Measurements from ENCODE around the gene DCPS. TPM values are rescaled to one million over a fixed set of nuclear protein-coding genes. Genes with fewer than 3 reads are reported as not detected.
"Not testable (repeated sequence)": the region's sequence is repeated elsewhere in the genome, so short reads cannot be mapped to it uniquely, and the experiment has no call there.

The DCPS gene
- total and polyA plus RNA-seq, 4 donors, result 10.7 to 26.3 (median 20.4) TPM

- Histone ChIP-seq H3K9ac (ENCODE audit: insufficient read depth in 1 of 2, low read length in 2 of 2) (no peak overlapping the region), H3K36me3 (ENCODE audit: control insufficient read depth in 4 of 4, insufficient read depth in 4 of 4, low read length in 4 of 4) (peaks cover 0 to 19% (median 12%) of the 10 kb centered on the region in 4 donors), H3K27me3 (ENCODE audit: control insufficient read depth in 3 of 3, insufficient read depth in 3 of 3, low read length in 2 of 3) (no peaks in the 10 kb centered on the region), H3K4me3 (no peak overlapping the region), H3K4me1 (ENCODE audit: control insufficient read depth in 5 of 5, insufficient read depth in 5 of 5, low read length in 5 of 5) (peaks cover 8 to 54% (median 26%) of the 10 kb centered on the region in 5 donors), H3K27ac (ENCODE audit: low read depth in 1 of 2, low read length in 1 of 2) (peak overlapping the region; percentile 71 to 86), H3K9me3 (ENCODE audit: control insufficient read depth in 4 of 4, insufficient read depth in 3 of 4, low read length in 3 of 4) (no peaks in the 10 kb centered on the region)
- no peak for TF ChIP-seq CTCF (IDR thresholded peaks at IDR 0.05; ENCODE audit: control extremely low read depth, extremely low read depth)
- WGBS, 2 donors, result 43 to 55% methylated on average over 17 of the region's 17 CpGs
- no peak for DNase-seq
- peak; percentile 38 for ATAC-seq (ENCODE audit: insufficient read depth, low FRiP score)
Observed at GRCh38 chr11:126345759-126346585, 42.1 kb downstream of the DCPS start.

GRCh38 chr11:126346586-126346940 is 42.7 kb downstream of the DCPS start:
- no peak for TF ChIP-seq CTCF (IDR thresholded peaks at IDR 0.05; ENCODE audit: control extremely low read depth, extremely low read depth)
- peaks cover 0 to 17% (median 11%) of the 10 kb centered on the region in 4 donors for H3K36me3 ChIP-seq (ENCODE audit: control insufficient read depth in 4 of 4, insufficient read depth in 4 of 4, low read length in 4 of 4)
- no peak overlapping the region for H3K9ac ChIP-seq (ENCODE audit: insufficient read depth in 1 of 2, low read length in 2 of 2)
- 90 to 98% methylated on average over 1 of the region's 1 CpG for WGBS, 2 donors
- H3K4me1 ChIP-seq (ENCODE audit: control insufficient read depth in 5 of 5, insufficient read depth in 5 of 5, low read length in 5 of 5), result peaks cover 8 to 54% (median 29%) of the 10 kb centered on the region in 5 donors
- H3K4me3 ChIP-seq, result no peak overlapping the region
- H3K27me3 ChIP-seq (ENCODE audit: control insufficient read depth in 3 of 3, insufficient read depth in 3 of 3, low read length in 2 of 3), result no peaks in the 10 kb centered on the region
- H3K9me3 ChIP-seq (ENCODE audit: control insufficient read depth in 4 of 4, insufficient read depth in 3 of 4, low read length in 3 of 4), result no peaks in the 10 kb centered on the region
- H3K27ac ChIP-seq (ENCODE audit: low read depth in 1 of 2, low read length in 1 of 2), result peak overlapping the region; percentile 71 to 86
- DNase-seq (no peak), ATAC-seq (ENCODE audit: insufficient read depth, low FRiP score) (no peak)

GRCh38 chr11:126346946-126347345 is 43.1 kb downstream of the DCPS start:
- not testable (repeated sequence) for H3K27me3 ChIP-seq (ENCODE audit: control insufficient read depth in 3 of 3, insufficient read depth in 3 of 3, low read length in 2 of 3); ATAC-seq (ENCODE audit: insufficient read depth, low FRiP score); H3K4me3 ChIP-seq; DNase-seq; H3K9me3 ChIP-seq (ENCODE audit: control insufficient read depth in 4 of 4, insufficient read depth in 3 of 4, low read length in 3 of 4); H3K9ac ChIP-seq (ENCODE audit: insufficient read depth in 1 of 2, low read length in 2 of 2)
- 88% methylated on average over 7 of the region's 7 CpGs for WGBS, 2 donors
- peaks cover 0 to 15% (median 11%) of the 10 kb centered on the region in 4 donors for H3K36me3 ChIP-seq (ENCODE audit: control insufficient read depth in 4 of 4, insufficient read depth in 4 of 4, low read length in 4 of 4)
- H3K4me1 ChIP-seq (ENCODE audit: control insufficient read depth in 5 of 5, insufficient read depth in 5 of 5, low read length in 5 of 5), result peaks cover 8 to 53% (median 32%) of the 10 kb centered on the region in 5 donors
- peak overlapping the region in 1 of 2 donors; percentile 71 for H3K27ac ChIP-seq (ENCODE audit: low read depth in 1 of 2, low read length in 1 of 2)

GRCh38 chr11:126347751-126348668 is 44.1 kb downstream of the DCPS start:
- WGBS, 2 donors, result 74 to 76% methylated on average over 15 to 17 of the region's 17 CpGs
- ATAC-seq (ENCODE audit: insufficient read depth, low FRiP score) (no peak), DNase-seq (peak in 2 of 3 donors; percentile 49 to 63)
- no peak for TF ChIP-seq CTCF (IDR thresholded peaks at IDR 0.05; ENCODE audit: control extremely low read depth, extremely low read depth)
- H3K4me1 ChIP-seq (ENCODE audit: control insufficient read depth in 5 of 5, insufficient read depth in 5 of 5, low read length in 5 of 5), result peaks cover 12 to 63% (median 34%) of the 10 kb centered on the region in 5 donors
- no peaks in the 10 kb centered on the region for H3K9me3 ChIP-seq (ENCODE audit: control insufficient read depth in 4 of 4, insufficient read depth in 3 of 4, low read length in 3 of 4)
- H3K27me3 ChIP-seq (ENCODE audit: control insufficient read depth in 3 of 3, insufficient read depth in 3 of 3, low read length in 2 of 3), result no peaks in the 10 kb centered on the region
- no peak overlapping the region for H3K4me3 ChIP-seq
- H3K36me3 ChIP-seq (ENCODE audit: control insufficient read depth in 4 of 4, insufficient read depth in 4 of 4, low read length in 4 of 4), result peaks cover 0 to 17% (median 9%) of the 10 kb centered on the region in 4 donors
- H3K27ac ChIP-seq (ENCODE audit: low read depth in 1 of 2, low read length in 1 of 2), result peak overlapping the region; percentile 46 to 86
- no peak overlapping the region for H3K9ac ChIP-seq (ENCODE audit: insufficient read depth in 1 of 2, low read length in 2 of 2)

All from lung (tissue), 12 donors.